Measurements from ENCODE around the gene LRRC72.
"Not testable (repeated sequence)": the region's sequence is repeated elsewhere in the genome, so short reads cannot be mapped to it uniquely, and the experiment has no call there.

LRRC72 gene

GRCh38 chr7:16526742-16527540 is at the start of gene LRRC72:
Gene LRRC72, plus strand, starts transcription at chr7:16526825. Its CDS starts 128 bp downstream, at chr7:16526953.
- DNase-seq: no peak

- no peak for DNase-seq
Measured at GRCh38 chr7:16479161-16479560, 47.5 kb upstream of the LRRC72 start.

- no peak for DNase-seq
Measured at GRCh38 chr7:16479591-16479990, 47.0 kb upstream of the LRRC72 start.

GRCh38 chr7:16484453-16485158 is 42.0 kb upstream of the LRRC72 start:
- DNase-seq: no peak

GRCh38 chr7:16491148-16491547 is 35.5 kb upstream of the LRRC72 start:
- no peak for DNase-seq

GRCh38 chr7:16492513-16493062 is 34.0 kb upstream of the LRRC72 start:
- DNase-seq: no peak

- DNase-seq: no peak
Measured at GRCh38 chr7:16493266-16493665, 33.4 kb upstream of the LRRC72 start.

GRCh38 chr7:16494551-16494950 is 32.1 kb upstream of the LRRC72 start:
- no peak for DNase-seq

- DNase-seq: no peak
Measured at GRCh38 chr7:16494955-16495719, 31.5 kb upstream of the LRRC72 start.

- DNase-seq: no peak
Measured at GRCh38 chr7:16498122-16498521, 28.5 kb upstream of the LRRC72 start.

- no peak for DNase-seq
Measured at GRCh38 chr7:16502303-16502702, 24.3 kb upstream of the LRRC72 start.

GRCh38 chr7:16504019-16504418 is 22.6 kb upstream of the LRRC72 start:
- DNase-seq: no peak

GRCh38 chr7:16506422-16506821 is 20.2 kb upstream of the LRRC72 start:
- DNase-seq: not testable (repeated sequence)

GRCh38 chr7:16509829-16510228 is 16.8 kb upstream of the LRRC72 start:
- DNase-seq: no peak

GRCh38 chr7:16511314-16511713 is 15.3 kb upstream of the LRRC72 start:
- no peak for DNase-seq

GRCh38 chr7:16512097-16512496 is 14.5 kb upstream of the LRRC72 start:
- no peak for DNase-seq

- DNase-seq: no peak
Measured at GRCh38 chr7:16514271-16514670, 12.4 kb upstream of the LRRC72 start.

- no peak for DNase-seq
Measured at GRCh38 chr7:16514729-16515128, 11.9 kb upstream of the LRRC72 start.

GRCh38 chr7:16515785-16516685 is 10.6 kb upstream of the LRRC72 start:
- DNase-seq: no peak

GRCh38 chr7:16519985-16520384 is 6.6 kb upstream of the LRRC72 start:
- not testable (repeated sequence) for DNase-seq

- no peak for DNase-seq
Measured at GRCh38 chr7:16524332-16524731, 2.3 kb upstream of the LRRC72 start.

GRCh38 chr7:16528520-16528919 is 1.9 kb downstream of the LRRC72 start:
- no peak for DNase-seq
